CD14-positive monocyte (primary cell): ENCODE results near the gene C6orf15. TPM values are rescaled to one million over a fixed set of nuclear protein-coding genes. Genes with fewer than 3 reads are reported as not detected.

Experiments
- DNase-seq, 3 donors: peaks; one replicate each; pipeline ENCODE4 v3.0.0-alpha.2; 2011 to 2022
- H2AFZ ChIP-seq: 2 replicates; pipeline ENCODE4 v1.6.0; 2012; ENCODE audit warnings: mild to moderate bottlenecking, low read depth, low read length, inconsistent platforms; ENCODE audit not compliant: insufficient read depth, poor library complexity, severe bottlenecking
- H3K27ac ChIP-seq, 2 donors: 1 replicate in 1 of 2; 2 replicates in 1 of 2; pipeline ENCODE4 v1.5.1; 2012 to 2013; ENCODE audit warnings: low read length in 2 of 2, control low read depth in 1 of 2, inconsistent platforms in 1 of 2, low read depth in 1 of 2, mild to moderate bottlenecking in 1 of 2
- H3K27me3 ChIP-seq, 2 donors: one replicate each; pipeline versions ENCODE4 v1.6.0 to v1.6.1; 2011 to 2013; ENCODE audit warnings: low read length in 2 of 2; ENCODE audit not compliant: control insufficient read depth in 2 of 2, insufficient read depth in 2 of 2
- H3K36me3 ChIP-seq, 2 donors: replicated peaks in 1 of 2; 1 replicate in 1 of 2; 2 replicates in 1 of 2; pipeline versions ENCODE4 v1.5.1 to v1.6.1; 2012 to 2013; ENCODE audit warnings: low read length in 2 of 2, control low read depth in 1 of 2, inconsistent platforms in 1 of 2, mild to moderate bottlenecking in 1 of 2; ENCODE audit not compliant: insufficient read depth in 2 of 2, control insufficient read depth in 1 of 2
- H3K4me1 ChIP-seq, 2 donors: 1 replicate in 1 of 2; 2 replicates in 1 of 2; pipeline versions ENCODE4 v1.5.1 to v1.6.1; 2012 to 2013; ENCODE audit warnings: low read length in 2 of 2, control low read depth in 1 of 2, inconsistent platforms in 1 of 2, mild to moderate bottlenecking in 1 of 2, moderate library complexity in 1 of 2; ENCODE audit not compliant: insufficient read depth in 2 of 2, control insufficient read depth in 1 of 2
- H3K4me2 ChIP-seq: replicated peaks from 2 replicates; pipeline ENCODE3; 2012; ENCODE audit warnings: low read length, moderate library complexity, mild to moderate bottlenecking; ENCODE audit not compliant: poor library complexity, severe bottlenecking; ENCODE audit errors: extremely low read depth
- H3K4me3 ChIP-seq, 3 experiments: fragments of 200-600 bp in 1 of 3; sonication (generic) in 1 of 3; replicated peaks in 1 of 3; 1 replicate in 2 of 3; 2 replicates in 1 of 3; pipeline ENCODE4 v1.5.1; 2011 to 2013; ENCODE audit warnings: low read length in 3 of 3, mild to moderate bottlenecking in 3 of 3, control low read depth in 2 of 3, low read depth in 2 of 3, inconsistent platforms in 1 of 3, moderate library complexity in 1 of 3
- H3K79me2 ChIP-seq: 2 replicates; pipeline ENCODE4 v1.6.0; 2012; ENCODE audit warnings: mild to moderate bottlenecking, control low read depth, inconsistent platforms, low read length, moderate library complexity; ENCODE audit not compliant: insufficient read depth
- H3K9ac ChIP-seq: 2 replicates; pipeline ENCODE4 v1.6.0; 2017; ENCODE audit warnings: low read length, mild to moderate bottlenecking; ENCODE audit not compliant: insufficient read depth, poor library complexity, severe bottlenecking
- H3K9me3 ChIP-seq, 2 donors: replicated peaks in 1 of 2; 1 replicate in 1 of 2; 2 replicates in 1 of 2; pipeline versions ENCODE4 v1.5.1 to v1.6.1; 2012 to 2013; ENCODE audit warnings: low read length in 2 of 2, control low read depth in 1 of 2; ENCODE audit not compliant: control insufficient read depth in 1 of 2, insufficient read depth in 1 of 2
- H4K20me1 ChIP-seq: 2 replicates; pipeline ENCODE4 v1.6.0; 2012; ENCODE audit warnings: mild to moderate bottlenecking, low read length, control low read depth, moderate library complexity; ENCODE audit not compliant: insufficient read depth
- H3K27ac Mint-ChIP-seq, 7 donors: one replicate each; pipeline ENCODE4 v1.8.0; 2020; ENCODE audit warnings: mild to moderate bottlenecking in 7 of 7, mixed read lengths in 7 of 7, moderate library complexity in 6 of 7, inconsistent platforms in 2 of 7
- H3K27me3 Mint-ChIP-seq, 3 donors: one replicate each; pipeline ENCODE4 v1.8.0; 2021 to 2022; ENCODE audit warnings: low read depth in 3 of 3, mild to moderate bottlenecking in 3 of 3, mixed read lengths in 3 of 3, moderate library complexity in 3 of 3, inconsistent platforms in 1 of 3
- H3K36me3 Mint-ChIP-seq, 2 donors: one replicate each; pipeline ENCODE4 v1.8.0; 2020; ENCODE audit warnings: mixed read lengths in 2 of 2, inconsistent platforms in 1 of 2, mild to moderate bottlenecking in 1 of 2
- H3K4me1 Mint-ChIP-seq: one replicate; pipeline ENCODE4 v1.8.0; 2020; ENCODE audit warnings: mild to moderate bottlenecking, mixed read lengths
- H3K4me3 Mint-ChIP-seq, 2 donors: one replicate each; pipeline ENCODE4 v1.8.0; 2020; ENCODE audit warnings: mild to moderate bottlenecking in 2 of 2, mixed read lengths in 2 of 2, moderate library complexity in 1 of 2
- H3K9me3 Mint-ChIP-seq, 7 donors: one replicate each; pipeline ENCODE4 v1.8.0; 2020 to 2022; ENCODE audit warnings: mixed read lengths in 7 of 7, mild to moderate bottlenecking in 6 of 7, moderate library complexity in 6 of 7, inconsistent platforms in 2 of 7
- WGBS: methylation state at CpG from one replicate; pipeline ENCODE4 v1.1.5; 2013; ENCODE audit warnings: missing lambda C conversion rate; ENCODE audit not compliant: insufficient coverage; 5-methylcytosine and 5-hydroxymethylcytosine counted together
- intact Hi-C, 2 donors: fragments of 100-400 bp; cut with micrococcal nuclease; formaldehyde crosslinking; loops; one replicate each; pipeline versions ENCODE4 v1.15.0 to v1.15.1; 2023
- polyA plus RNA-seq, 3 donors: library from polyadenylated mRNA; depleted of rRNA in 1 of 3; unstranded in 2 of 3; stranded (reverse) in 1 of 3; fragments of 300-500 nt in 2 of 3; fragments of >200 nt in 1 of 3; fragmentation: Illumina TruSeq in 2 of 3; gene quantifications; 1 replicate in 2 of 3; 2 replicates in 1 of 3; pipeline ENCODE4 v1.2.3, GENCODE V29; 2012 to 2021
- small RNA-seq: library from RNA; depleted of rRNA; stranded (forward); fragments of <200 nt; gene quantifications from one replicate; pipeline ENCODE3, GENCODE V24; 2012; ENCODE audit warnings: low read depth; ENCODE audit not compliant: insufficient read length
- TF ChIP-seq, protein P1 (sequence below): fragments of 200-600 bp; IDR thresholded peaks from one replicate; pipeline ENCODE4 v1.8.0; 2022; ENCODE audit warnings: antibody characterized with exemption, mild to moderate bottlenecking

The C6orf15 gene
- polyA plus RNA-seq, 3 donors: not detected

DNA sequence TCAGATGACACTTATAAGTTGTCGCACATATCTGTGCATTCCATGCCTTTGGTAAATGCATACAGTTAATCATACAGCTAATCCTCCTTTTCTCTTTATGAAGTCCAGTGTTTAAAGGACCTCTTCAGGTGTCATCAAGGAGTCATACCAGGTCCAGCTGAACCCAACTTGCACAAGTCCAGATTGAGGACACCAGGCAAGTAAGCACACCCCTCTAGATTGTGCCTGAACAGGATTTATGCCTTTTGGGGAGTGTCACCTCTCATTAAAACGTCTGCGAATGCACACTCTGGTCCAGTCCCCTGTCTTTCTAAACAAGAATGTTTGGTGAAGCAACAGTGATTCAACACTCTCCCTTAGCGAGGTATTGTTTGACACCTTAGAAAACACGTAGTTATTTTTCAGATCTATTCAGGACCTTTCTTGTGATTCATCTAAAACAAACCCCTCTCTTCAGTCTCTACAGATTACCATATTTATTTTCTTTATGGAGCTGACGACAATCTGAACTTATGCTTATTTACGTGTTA lies 48.4 kb downstream of the C6orf15 start:
- Mint-ChIP-seq H3K4me1 (peaks cover 3% of the 10 kb centered on the region), H3K4me3 (no peak overlapping the region), H3K36me3 (no peaks in the 10 kb centered on the region), H3K27ac (no peak overlapping the region), H3K27me3 (peaks cover 0 to 6% (median 2%) of the 10 kb centered on the region in 3 donors), H3K9me3 (peaks cover 0 to 2% (median 0%) of the 10 kb centered on the region in 7 donors)
- Histone ChIP-seq H2AFZ (no peak overlapping the region), H3K4me3 (no peak overlapping the region), H3K27ac (no peak overlapping the region), H3K4me1 (no peaks in the 10 kb centered on the region), H3K79me2 (no peaks in the 10 kb centered on the region), H4K20me1 (no peaks in the 10 kb centered on the region), H3K9ac (no peak overlapping the region), H3K36me3 (no peaks in the 10 kb centered on the region), H3K27me3 (no peaks in the 10 kb centered on the region), H3K9me3 (no peaks in the 10 kb centered on the region), H3K4me2 (no peak overlapping the region)
- 97% methylated on average over 4 of the region's 7 CpGs for WGBS
- no peak for DNase-seq
- intact Hi-C loops: no loop called here
- TF ChIP-seq, protein P1, sequence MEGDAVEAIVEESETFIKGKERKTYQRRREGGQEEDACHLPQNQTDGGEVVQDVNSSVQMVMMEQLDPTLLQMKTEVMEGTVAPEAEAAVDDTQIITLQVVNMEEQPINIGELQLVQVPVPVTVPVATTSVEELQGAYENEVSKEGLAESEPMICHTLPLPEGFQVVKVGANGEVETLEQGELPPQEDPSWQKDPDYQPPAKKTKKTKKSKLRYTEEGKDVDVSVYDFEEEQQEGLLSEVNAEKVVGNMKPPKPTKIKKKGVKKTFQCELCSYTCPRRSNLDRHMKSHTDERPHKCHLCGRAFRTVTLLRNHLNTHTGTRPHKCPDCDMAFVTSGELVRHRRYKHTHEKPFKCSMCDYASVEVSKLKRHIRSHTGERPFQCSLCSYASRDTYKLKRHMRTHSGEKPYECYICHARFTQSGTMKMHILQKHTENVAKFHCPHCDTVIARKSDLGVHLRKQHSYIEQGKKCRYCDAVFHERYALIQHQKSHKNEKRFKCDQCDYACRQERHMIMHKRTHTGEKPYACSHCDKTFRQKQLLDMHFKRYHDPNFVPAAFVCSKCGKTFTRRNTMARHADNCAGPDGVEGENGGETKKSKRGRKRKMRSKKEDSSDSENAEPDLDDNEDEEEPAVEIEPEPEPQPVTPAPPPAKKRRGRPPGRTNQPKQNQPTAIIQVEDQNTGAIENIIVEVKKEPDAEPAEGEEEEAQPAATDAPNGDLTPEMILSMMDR: no peak

Small RNAs within 50 kb of the gene (small RNA-seq; reads per million reads assigned to genes)
- gene POLR2LP1 (not detected), gene RNU6-1133P (not detected)

Other genes starting within 250 kb of the C6orf15 start
- 1 to 10 TPM in 1 of 3 donors, under 1 TPM in 2; 0.39 to 1.0 (median 0.51) TPM for gene DDR1, start 228.1 kb downstream of the C6orf15 start, polyA plus RNA-seq
- gene GTF2H4, start 204.4 kb downstream of the C6orf15 start, polyA plus RNA-seq: 10 to 100 TPM in 1 of 3 donors, 1 to 10 TPM in 2; 3.6 to 14.5 (median 6.0) TPM
- gene VARS2, start 198.3 kb downstream of the C6orf15 start, polyA plus RNA-seq: 10 to 100 TPM in 1 of 3 donors, 1 to 10 TPM in 2; 7.6 to 15.5 (median 8.1) TPM
- gene SFTA2, start 180.4 kb downstream of the C6orf15 start, polyA plus RNA-seq: not detected
- gene MUCL3, start 171.6 kb downstream of the C6orf15 start, polyA plus RNA-seq: not detected
- not detected for gene MUC21, start 128.9 kb downstream of the C6orf15 start, polyA plus RNA-seq
- gene MUC22, start 102.1 kb downstream of the C6orf15 start, polyA plus RNA-seq: not detected
- not detected for gene PSORS1C1, start 2.2 kb upstream of the C6orf15 start, polyA plus RNA-seq
- not detected for gene CDSN, start 7.9 kb upstream of the C6orf15 start, polyA plus RNA-seq
- gene PSORS1C2, start 26.5 kb upstream of the C6orf15 start, polyA plus RNA-seq: not detected
- gene CCHCR1, start 45.2 kb upstream of the C6orf15 start, polyA plus RNA-seq: 1 to 10 TPM; 2.2 to 8.4 (median 2.8) TPM
- gene TCF19, start 46.0 kb upstream of the C6orf15 start, polyA plus RNA-seq: 1 to 10 TPM in 1 of 3 donors, under 1 TPM in 2; 0.75 to 1.1 (median 0.80) TPM
- gene POU5F1, start 58.1 kb upstream of the C6orf15 start, polyA plus RNA-seq: under 1 TPM in 1 of 3 donors, not detected in 2; 0.20 TPM
- gene HLA-C, start 159.5 kb upstream of the C6orf15 start, polyA plus RNA-seq: 1,000 to 10,000 TPM; 1,088 to 2,224 (median 1,829) TPM
- 1,000 to 10,000 TPM; 5,055 to 6,999 (median 6,126) TPM for gene HLA-B, start 244.6 kb upstream of the C6orf15 start, polyA plus RNA-seq